GM20431 (cell line): ENCODE results near the gene CRB3.

Source experiments
- in situ Hi-C: fragments of 300-500 bp; cut with MseI, MboI; formaldehyde crosslinking; loops from one replicate; pipeline ENCODE4 v1.15.0; 2020; ENCODE audit warnings: low sequenced_read_pairs; ENCODE audit not compliant: unreplicated experiment

CRB3 gene

GRCh38 chr19:6516018-6516658 lies 52.1 kb downstream of the CRB3 start:
- in situ Hi-C loops: no loop called here
